ENCODE data around the gene NOD2.

- TF ChIP-seq CTCF (IDR thresholded peaks at IDR 0.05) (no peak), POLR2A (IDR thresholded peaks at IDR 0.05) (no peak)
These were observed 59.2 kb downstream of the NOD2 start for GRCh38 chr16:50752471-50753235.

All from thyroid gland (tissue), 4 donors.